Trophoblast cell (in vitro differentiated cells and primary cell): Measurements from ENCODE around the gene SDHB.

Experiments
- DNase-seq, 2 donors: peaks; one replicate each; pipeline ENCODE4 v3.0.0-alpha.2; 2016
- H2AFZ ChIP-seq: 2 replicates; pipeline ENCODE4 v1.6.1; 2013; ENCODE audit warnings: low read length, moderate library complexity, mild to moderate bottlenecking; ENCODE audit not compliant: insufficient read depth, poor library complexity
- H2AK5ac ChIP-seq: 2 replicates; pipeline ENCODE4 v1.6.1; 2013; ENCODE audit warnings: mild to moderate bottlenecking, low read length
- H2BK120ac ChIP-seq: 2 replicates; pipeline ENCODE4 v1.6.1; 2013; ENCODE audit warnings: low read length, mild to moderate bottlenecking, moderate library complexity; ENCODE audit not compliant: insufficient read depth, poor library complexity
- H2BK12ac ChIP-seq: 2 replicates; pipeline ENCODE4 v1.6.1; 2013; ENCODE audit warnings: mild to moderate bottlenecking, low read length, moderate library complexity
- H2BK5ac ChIP-seq: 2 replicates; pipeline ENCODE4 v1.6.1; 2013; ENCODE audit warnings: low read length, low read depth, moderate library complexity, mild to moderate bottlenecking; ENCODE audit not compliant: poor library complexity
- H3K14ac ChIP-seq: 2 replicates; pipeline ENCODE4 v1.6.1; 2013; ENCODE audit warnings: mild to moderate bottlenecking, low read length
- H3K18ac ChIP-seq: 2 replicates; pipeline ENCODE4 v1.6.1; 2013; ENCODE audit warnings: mild to moderate bottlenecking, low read length
- H3K23ac ChIP-seq: 2 replicates; pipeline ENCODE4 v1.6.1; 2013; ENCODE audit warnings: low read length
- H3K27ac ChIP-seq: 2 replicates; pipeline ENCODE4 v1.5.1; 2013; ENCODE audit warnings: low read depth, mild to moderate bottlenecking, inconsistent platforms, low read length, moderate library complexity
- H3K27me3 ChIP-seq: 2 replicates; pipeline ENCODE4 v1.6.1; 2013; ENCODE audit warnings: inconsistent platforms, mild to moderate bottlenecking, low read length, moderate library complexity; ENCODE audit not compliant: insufficient read depth
- H3K36me3 ChIP-seq, 2 experiments: 1 replicate in 1 of 2; 2 replicates in 1 of 2; pipeline ENCODE4 v1.6.1; 2013; ENCODE audit warnings: low read length in 2 of 2, mild to moderate bottlenecking in 2 of 2, moderate library complexity in 1 of 2; ENCODE audit not compliant: insufficient read depth in 2 of 2, control insufficient read depth in 1 of 2
- H3K4ac ChIP-seq: 2 replicates; pipeline ENCODE4 v1.6.1; 2013; ENCODE audit warnings: low read depth, mild to moderate bottlenecking, low read length, moderate library complexity
- H3K4me1 ChIP-seq, 2 experiments: 1 replicate in 1 of 2; 2 replicates in 1 of 2; pipeline ENCODE4 v1.6.1; 2013; ENCODE audit warnings: low read length in 2 of 2, mild to moderate bottlenecking in 2 of 2, moderate library complexity in 1 of 2; ENCODE audit not compliant: insufficient read depth in 2 of 2, control insufficient read depth in 1 of 2
- H3K4me2 ChIP-seq: 2 replicates; pipeline ENCODE4 v1.6.1; 2013; ENCODE audit warnings: inconsistent platforms, mild to moderate bottlenecking, low read length, moderate library complexity
- H3K4me3 ChIP-seq: 2 replicates; pipeline ENCODE4 v1.5.1; 2013; ENCODE audit warnings: mild to moderate bottlenecking, low read depth, low read length, inconsistent platforms
- H3K79me1 ChIP-seq: one replicate; pipeline ENCODE4 v1.6.1; 2013; ENCODE audit warnings: low read length
- H3K79me2 ChIP-seq: 2 replicates; pipeline ENCODE4 v1.6.1; 2013; ENCODE audit warnings: low read length, mild to moderate bottlenecking; ENCODE audit not compliant: control insufficient read depth, insufficient read depth, poor library complexity
- H3K9ac ChIP-seq: 2 replicates; pipeline ENCODE4 v1.6.1; 2013; ENCODE audit warnings: mild to moderate bottlenecking, low read length
- H3K9me3 ChIP-seq: 2 replicates; pipeline ENCODE4 v1.6.1; 2013; ENCODE audit warnings: low read depth, mild to moderate bottlenecking, control low read depth, inconsistent platforms, low read length; ENCODE audit not compliant: insufficient read depth
- H4K12ac ChIP-seq: 2 replicates; pipeline ENCODE4 v1.6.1; 2013; ENCODE audit warnings: low read depth, mild to moderate bottlenecking, low read length, moderate library complexity
- H4K8ac ChIP-seq: 2 replicates; pipeline ENCODE4 v1.6.1; 2013; ENCODE audit warnings: low read depth, mild to moderate bottlenecking, low read length, moderate library complexity
- H4K91ac ChIP-seq: one replicate; pipeline ENCODE4 v1.6.1; 2013; ENCODE audit warnings: low read depth, mild to moderate bottlenecking, low read length, moderate library complexity
- WGBS: extraction: QIAGEN DNeasy Blood & Tissue Kit; methylation state at CpG from one replicate; pipeline ENCODE4 v1.1.7; 2013; ENCODE audit warnings: missing lambda C conversion rate; ENCODE audit not compliant: insufficient read length, insufficient coverage; ENCODE audit errors: extremely low coverage; 5-methylcytosine and 5-hydroxymethylcytosine counted together

Gene SDHB

GRCh38 chr1:16978567-16979474, 75.0 kb downstream of the SDHB start:
- Histone ChIP-seq H3K4me3 (peak overlapping the region; percentile 82), H4K91ac (peak overlapping the region; percentile 64), H3K79me2 (peaks cover 6% of the 10 kb centered on the region), H4K8ac (no peak overlapping the region), H3K4me2 (peak overlapping the region; percentile 68), H2BK5ac (no peak overlapping the region), H3K14ac (peak overlapping the region; percentile 91), H3K27me3 (no peaks in the 10 kb centered on the region), H2BK120ac (peak overlapping the region; percentile 55), H3K18ac (peak overlapping the region; percentile 4), H3K36me3 (peaks cover 29 to 30% of the 10 kb centered on the region in 2 experiments), H3K4ac (peak overlapping the region; percentile 41), H3K4me1 (peaks cover 13 to 23% of the 10 kb centered on the region in 2 experiments), H2AFZ (no peak overlapping the region), H2AK5ac (peak overlapping the region; percentile 83), H3K23ac (no peak overlapping the region), H3K9ac (no peak overlapping the region), H3K79me1 (peaks cover 19% of the 10 kb centered on the region), H4K12ac (peak overlapping the region; percentile 64), H3K27ac (no peak overlapping the region), H2BK12ac (no peak overlapping the region), H3K9me3 (no peaks in the 10 kb centered on the region)
- DNase-seq, result peak in 1 of 2 donors; percentile 3
- no CpG with 5 or more reads among the region's 20 CpGs for WGBS

DNA sequence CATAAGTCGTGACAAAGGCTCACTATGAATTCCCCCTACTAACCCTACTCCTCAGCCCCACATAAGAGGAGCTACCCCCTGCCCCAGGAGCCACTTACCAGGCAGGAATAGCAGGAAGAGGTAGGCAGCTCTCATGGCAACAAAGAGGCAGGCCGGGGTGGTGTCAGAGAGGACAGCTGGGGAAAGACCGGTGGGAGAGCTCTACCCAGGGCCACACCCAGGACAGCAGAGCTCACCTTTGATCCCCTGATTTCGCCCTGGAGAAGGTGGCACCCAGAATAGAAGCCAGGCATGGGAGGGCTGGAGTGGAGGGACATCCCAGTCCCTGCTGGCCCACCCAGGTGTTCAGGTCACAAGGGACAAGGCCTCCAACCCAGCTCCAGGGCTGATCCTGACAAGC, 75.7 kb downstream of the SDHB start:
- Histone ChIP-seq H3K79me1 (peaks cover 19% of the 10 kb centered on the region), H2BK120ac (no peak overlapping the region), H2BK12ac (no peak overlapping the region), H3K9me3 (no peaks in the 10 kb centered on the region), H3K27me3 (no peaks in the 10 kb centered on the region), H3K4ac (no peak overlapping the region), H4K8ac (no peak overlapping the region), H4K12ac (no peak overlapping the region), H3K4me2 (no peak overlapping the region), H3K23ac (no peak overlapping the region), H3K4me3 (no peak overlapping the region), H3K79me2 (peaks cover 6% of the 10 kb centered on the region), H3K4me1 (peaks cover 13 to 23% of the 10 kb centered on the region in 2 experiments), H2AFZ (no peak overlapping the region), H2BK5ac (no peak overlapping the region), H3K27ac (no peak overlapping the region), H3K18ac (peak overlapping the region; percentile 4), H3K36me3 (peaks cover 33 to 34% of the 10 kb centered on the region in 2 experiments), H4K91ac (no peak overlapping the region), H2AK5ac (no peak overlapping the region), H3K14ac (no peak overlapping the region), H3K9ac (no peak overlapping the region)
- WGBS, result no CpG with 5 or more reads among the region's 4 CpGs
- no peak for DNase-seq

DNA sequence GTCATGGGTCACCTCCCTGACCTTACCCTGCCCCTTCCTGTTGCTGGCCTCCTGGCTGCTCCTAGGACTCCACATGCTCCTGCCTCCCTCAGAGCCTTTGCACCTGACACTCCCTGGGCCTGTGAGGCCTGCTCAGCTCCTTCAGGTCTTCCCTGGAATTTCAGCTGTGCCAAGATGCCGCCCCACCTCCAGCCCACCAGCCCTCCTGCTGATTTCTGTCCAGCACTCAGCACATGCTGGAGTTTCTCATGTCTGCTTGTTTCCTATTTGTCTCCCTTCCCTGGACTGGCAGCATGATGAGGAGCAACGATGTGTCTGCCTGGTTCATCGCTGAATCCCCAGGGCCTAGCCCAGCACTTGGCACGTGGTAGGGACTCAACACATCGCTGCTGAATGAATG, 76.5 kb downstream of the SDHB start:
- Histone ChIP-seq H3K14ac (no peak overlapping the region), H3K9me3 (no peaks in the 10 kb centered on the region), H3K23ac (no peak overlapping the region), H3K79me1 (peaks cover 19% of the 10 kb centered on the region), H2BK120ac (no peak overlapping the region), H3K18ac (no peak overlapping the region), H3K4me1 (peaks cover 13 to 23% of the 10 kb centered on the region in 2 experiments), H3K9ac (no peak overlapping the region), H4K12ac (no peak overlapping the region), H3K27me3 (no peaks in the 10 kb centered on the region), H4K91ac (no peak overlapping the region), H2BK12ac (no peak overlapping the region), H3K79me2 (peaks cover 6% of the 10 kb centered on the region), H3K4me3 (no peak overlapping the region), H2BK5ac (no peak overlapping the region), H3K36me3 (peaks cover 36 to 37% of the 10 kb centered on the region in 2 experiments), H3K4ac (no peak overlapping the region), H2AK5ac (no peak overlapping the region), H3K4me2 (no peak overlapping the region), H3K27ac (no peak overlapping the region), H2AFZ (no peak overlapping the region), H4K8ac (no peak overlapping the region)
- no peak for DNase-seq
- no CpG with 5 or more reads among the region's 5 CpGs for WGBS

- no peak overlapping the region for H3K4me2 ChIP-seq
- no peak overlapping the region for H3K27ac ChIP-seq
- no peak overlapping the region for H3K18ac ChIP-seq
- H2BK12ac ChIP-seq, result no peak overlapping the region
- no peak overlapping the region for H2BK5ac ChIP-seq
- no peak overlapping the region for H2AK5ac ChIP-seq
- H4K8ac ChIP-seq, result no peak overlapping the region
- H3K79me2 ChIP-seq, result peaks cover 6% of the 10 kb centered on the region
- H3K14ac ChIP-seq, result no peak overlapping the region
- H3K4me1 ChIP-seq, result peaks cover 13 to 23% of the 10 kb centered on the region in 2 experiments
- H3K23ac ChIP-seq, result no peak overlapping the region
- no peak overlapping the region for H3K9ac ChIP-seq
- no peak overlapping the region for H2AFZ ChIP-seq
- peaks cover 19% of the 10 kb centered on the region for H3K79me1 ChIP-seq
- H3K27me3 ChIP-seq, result no peaks in the 10 kb centered on the region
- H3K4me3 ChIP-seq, result no peak overlapping the region
- no CpG with 5 or more reads among the region's 16 CpGs for WGBS
- H4K12ac ChIP-seq, result no peak overlapping the region
- no peak overlapping the region for H3K4ac ChIP-seq
- no peaks in the 10 kb centered on the region for H3K9me3 ChIP-seq
- no peak for DNase-seq
- no peak overlapping the region for H2BK120ac ChIP-seq
- no peak overlapping the region for H4K91ac ChIP-seq
- peaks cover 36 to 37% of the 10 kb centered on the region in 2 experiments for H3K36me3 ChIP-seq
Observed at GRCh38 chr1:16976966-16977365, 76.9 kb downstream of the SDHB start.
